HL-60 (cell line): ENCODE data around the gene C2orf72.

Source experiments
- CTCF ChIP-seq: IDR thresholded peaks from one replicate; pipeline ENCODE4 v1.5.1; 2011; ENCODE audit warnings: low read length, control low read depth, inconsistent platforms; ENCODE audit not compliant: insufficient read depth
- POLR2AphosphoS5 ChIP-seq: IDR thresholded peaks from 2 replicates; pipeline ENCODE4 v1.6.1; 2012; ENCODE audit warnings: low read depth
- SPI1 ChIP-seq: IDR thresholded peaks from 2 replicates; pipeline ENCODE4 v1.6.1; 2012; ENCODE audit warnings: low read depth, mild to moderate bottlenecking, borderline replicate concordance

DNA sequence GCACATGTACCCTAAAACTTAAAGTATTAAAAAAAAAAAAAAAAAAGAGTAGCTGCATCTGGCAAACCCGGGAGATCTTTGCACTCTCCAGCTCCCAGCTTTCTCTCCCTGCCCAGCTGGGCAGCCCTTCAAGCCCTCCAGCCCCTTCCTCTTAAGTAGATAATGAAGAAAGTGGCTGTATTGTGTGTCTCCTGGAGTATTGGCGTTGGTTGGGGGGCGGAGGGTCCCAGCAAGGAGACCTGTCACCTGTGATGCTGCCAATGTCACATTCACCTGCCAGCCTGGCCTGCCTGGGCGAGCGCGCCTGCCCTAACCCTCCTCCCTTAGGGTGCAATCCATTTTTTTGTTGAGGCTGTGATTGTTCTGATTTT lies 2.0 kb downstream of the C2orf72 start:
- TF ChIP-seq CTCF (no peak), POLR2AphosphoS5 (no peak), SPI1 (no peak)
